AG04450 (cell line): ENCODE measurements around the gene ARMCX5. TPM values are rescaled to one million over a fixed set of nuclear protein-coding genes. Genes with fewer than 3 reads are reported as not detected.

Experiments used
- CTCF ChIA-PET: fragments of 300-600, 350-600 bp; formaldehyde crosslinking; extraction: SDS; loops from one replicate; lab custom pipeline; 2022; ENCODE audit warnings: antibody characterized with exemption, inconsistent platforms; lab: Charles Lee
- POLR2A ChIA-PET: fragments of 350-600 bp; formaldehyde crosslinking; extraction: SDS; loops from one replicate; lab custom pipeline; 2021; ENCODE audit warnings: antibody characterized with exemption, inconsistent platforms; lab: Yijun Ruan, JAX
- DNase-seq: peaks from one replicate; pipeline ENCODE4 v3.0.0-alpha.2; 2011; ENCODE audit warnings: low read depth, low spot score
- H3K27ac ChIP-seq: one replicate; pipeline ENCODE4 v1.5.1; 2012; ENCODE audit warnings: low read depth, low read length, control low read depth
- H3K27me3 ChIP-seq: one replicate; pipeline ENCODE4 v1.6.0; 2012; ENCODE audit warnings: low read length; ENCODE audit not compliant: control insufficient read depth, insufficient read depth
- H3K4me3 ChIP-seq: 2 replicates; pipeline ENCODE4 v1.5.1; 2011; ENCODE audit warnings: mild to moderate bottlenecking, low read depth, low read length, control low read depth
- H3K9me3 ChIP-seq: 2 replicates; pipeline ENCODE4 v1.5.1; 2012; ENCODE audit warnings: low read length; ENCODE audit not compliant: control insufficient read depth, insufficient read depth
- CTCF ChIP-seq: IDR thresholded peaks from 2 replicates; pipeline ENCODE4 v1.5.1; 2011; ENCODE audit warnings: low read depth, low read length, control low read depth, inconsistent platforms
- polyA minus RNA-seq: library from RNA; depleted of rRNA, polyadenylated mRNA; stranded (reverse); fragments of >200 nt; gene quantifications from 2 replicates; pipeline ENCODE4 v1.2.3, GENCODE V29; 2011; rRNA and poly(A)+ RNA removed
- polyA plus RNA-seq: library from polyadenylated mRNA; depleted of rRNA; stranded (reverse); fragments of >200 nt; gene quantifications from 2 replicates; pipeline ENCODE4 v1.2.3, GENCODE V29; 2011; rRNA removed

ARMCX5 gene
- 20.2 and 20.5 TPM in 2 replicates for polyA plus RNA-seq
- polyA minus RNA-seq = 18.6 and 20.8 TPM in 2 replicates

- ChIA-PET CTCF (interaction anchor here (1.8 kb wide), 1 partner anchor 236 kb away, joined by 13 read pairs; no protein-coding TSS in a partner anchor), POLR2A (interaction anchor here (0.8 kb wide), 1 partner anchor 60 kb away, joined by 4 read pairs; no protein-coding TSS in a partner anchor)
- Histone ChIP-seq H3K4me3 (peak within 1 kb of the TSS; percentile 80), H3K27me3 (no peaks in the 10 kb centered on the region), H3K9me3 (no peaks in the 10 kb centered on the region), H3K27ac (peak within 1 kb of the TSS; percentile 73)
- 0 out of 2 replicates have a peak, but pooled peaks have one; percentile 9 for TF ChIP-seq CTCF
- peak; percentile 43 for DNase-seq
These were observed at the start of gene ARMCX5 for GRCh38 chrX:102599084-102599950. TSS of gene ARMCX5 (plus strand) at chrX:102599515. CDS start at chrX:102602142, 2,627 bp downstream.

GRCh38 chrX:102558607-102559006, 40.7 kb upstream of the ARMCX5 start:
- POLR2A ChIA-PET = no interaction called here
- CTCF ChIA-PET = no interaction called here

GRCh38 chrX:102560423-102561068, 38.8 kb upstream of the ARMCX5 start:
- no peak for DNase-seq
- H3K27ac ChIP-seq = no peak overlapping the region
- POLR2A ChIA-PET = no interaction called here
- CTCF ChIA-PET = no interaction called here
- no peak for TF ChIP-seq CTCF
- no peak overlapping the region for H3K4me3 ChIP-seq
- no peaks in the 10 kb centered on the region for H3K27me3 ChIP-seq
- H3K9me3 ChIP-seq = no peaks in the 10 kb centered on the region

More at GRCh38 chrX:102558607-102559006, 40.7 kb upstream of the ARMCX5 start:
- Histone ChIP-seq H3K27ac (no peak overlapping the region), H3K27me3 (no peaks in the 10 kb centered on the region), H3K9me3 (no peaks in the 10 kb centered on the region), H3K4me3 (no peak overlapping the region)
- no peak for DNase-seq
- TF ChIP-seq CTCF = no peak

GRCh38 chrX:102580891-102581290, 18.4 kb upstream of the ARMCX5 start:
- no peak for DNase-seq
- POLR2A ChIA-PET = no interaction called here
- Histone ChIP-seq H3K27me3 (no peaks in the 10 kb centered on the region), H3K27ac (no peak overlapping the region), H3K9me3 (no peaks in the 10 kb centered on the region), H3K4me3 (no peak overlapping the region)
- CTCF ChIA-PET = no interaction called here
- no peak for TF ChIP-seq CTCF
